ENCODE results near the gene LRP6.
A peak's percentile ranks its signal among the peaks of the same experiment; 100 is the strongest.

DNA sequence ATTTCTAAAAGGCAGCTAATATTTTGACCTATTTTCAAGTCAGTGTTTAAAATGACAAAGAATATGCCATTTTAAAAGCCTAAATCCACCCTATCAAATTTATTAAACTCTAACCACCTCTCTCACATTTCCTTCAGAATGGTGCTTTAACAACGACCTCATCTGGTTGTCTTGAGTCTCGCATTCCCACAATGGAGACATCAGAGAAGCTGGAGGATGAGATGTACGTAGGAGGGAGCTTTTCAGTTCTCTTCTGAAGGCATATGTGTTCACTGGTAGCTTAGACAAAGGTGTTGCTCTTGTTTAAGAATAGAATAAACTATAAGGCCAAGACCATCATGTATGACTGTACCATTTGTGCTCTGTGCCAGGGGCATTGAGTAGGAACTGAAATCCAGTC lies 113.2 kb downstream of the LRP6 start:
- TF ChIP-seq CTCF (conservative IDR thresholded peaks at IDR 0.05; ENCODE audit: low read depth in 2 of 2) (peak in 1 of 2 experiments; percentile 15; a peak in 1 of 4 replicates), EZH2 (IDR thresholded peaks at IDR 0.05; ENCODE audit: low read depth, unreplicated experiment) (no peak), CREB1 (CRISPR knock-in tag; IDR thresholded peaks at IDR 0.05; ENCODE audit: low read depth) (no peak), POLR2AphosphoS5 (IDR thresholded peaks at IDR 0.05; ENCODE audit: low read depth) (no peak), JUNB (IDR thresholded peaks at IDR 0.05; ENCODE audit: unreplicated experiment) (no peak), EZH2phosphoT487 (IDR thresholded peaks at IDR 0.05; ENCODE audit: unreplicated experiment) (no peak), NANOG (IDR thresholded peaks at IDR 0.05; ENCODE audit: borderline replicate concordance) (no peak)
- TF ChIP-seq, protein P1, sequence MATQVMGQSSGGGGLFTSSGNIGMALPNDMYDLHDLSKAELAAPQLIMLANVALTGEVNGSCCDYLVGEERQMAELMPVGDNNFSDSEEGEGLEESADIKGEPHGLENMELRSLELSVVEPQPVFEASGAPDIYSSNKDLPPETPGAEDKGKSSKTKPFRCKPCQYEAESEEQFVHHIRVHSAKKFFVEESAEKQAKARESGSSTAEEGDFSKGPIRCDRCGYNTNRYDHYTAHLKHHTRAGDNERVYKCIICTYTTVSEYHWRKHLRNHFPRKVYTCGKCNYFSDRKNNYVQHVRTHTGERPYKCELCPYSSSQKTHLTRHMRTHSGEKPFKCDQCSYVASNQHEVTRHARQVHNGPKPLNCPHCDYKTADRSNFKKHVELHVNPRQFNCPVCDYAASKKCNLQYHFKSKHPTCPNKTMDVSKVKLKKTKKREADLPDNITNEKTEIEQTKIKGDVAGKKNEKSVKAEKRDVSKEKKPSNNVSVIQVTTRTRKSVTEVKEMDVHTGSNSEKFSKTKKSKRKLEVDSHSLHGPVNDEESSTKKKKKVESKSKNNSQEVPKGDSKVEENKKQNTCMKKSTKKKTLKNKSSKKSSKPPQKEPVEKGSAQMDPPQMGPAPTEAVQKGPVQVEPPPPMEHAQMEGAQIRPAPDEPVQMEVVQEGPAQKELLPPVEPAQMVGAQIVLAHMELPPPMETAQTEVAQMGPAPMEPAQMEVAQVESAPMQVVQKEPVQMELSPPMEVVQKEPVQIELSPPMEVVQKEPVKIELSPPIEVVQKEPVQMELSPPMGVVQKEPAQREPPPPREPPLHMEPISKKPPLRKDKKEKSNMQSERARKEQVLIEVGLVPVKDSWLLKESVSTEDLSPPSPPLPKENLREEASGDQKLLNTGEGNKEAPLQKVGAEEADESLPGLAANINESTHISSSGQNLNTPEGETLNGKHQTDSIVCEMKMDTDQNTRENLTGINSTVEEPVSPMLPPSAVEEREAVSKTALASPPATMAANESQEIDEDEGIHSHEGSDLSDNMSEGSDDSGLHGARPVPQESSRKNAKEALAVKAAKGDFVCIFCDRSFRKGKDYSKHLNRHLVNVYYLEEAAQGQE (IDR thresholded peaks at IDR 0.05; ENCODE audit: unreplicated experiment): no peak
- TF ChIP-seq, protein P2, sequence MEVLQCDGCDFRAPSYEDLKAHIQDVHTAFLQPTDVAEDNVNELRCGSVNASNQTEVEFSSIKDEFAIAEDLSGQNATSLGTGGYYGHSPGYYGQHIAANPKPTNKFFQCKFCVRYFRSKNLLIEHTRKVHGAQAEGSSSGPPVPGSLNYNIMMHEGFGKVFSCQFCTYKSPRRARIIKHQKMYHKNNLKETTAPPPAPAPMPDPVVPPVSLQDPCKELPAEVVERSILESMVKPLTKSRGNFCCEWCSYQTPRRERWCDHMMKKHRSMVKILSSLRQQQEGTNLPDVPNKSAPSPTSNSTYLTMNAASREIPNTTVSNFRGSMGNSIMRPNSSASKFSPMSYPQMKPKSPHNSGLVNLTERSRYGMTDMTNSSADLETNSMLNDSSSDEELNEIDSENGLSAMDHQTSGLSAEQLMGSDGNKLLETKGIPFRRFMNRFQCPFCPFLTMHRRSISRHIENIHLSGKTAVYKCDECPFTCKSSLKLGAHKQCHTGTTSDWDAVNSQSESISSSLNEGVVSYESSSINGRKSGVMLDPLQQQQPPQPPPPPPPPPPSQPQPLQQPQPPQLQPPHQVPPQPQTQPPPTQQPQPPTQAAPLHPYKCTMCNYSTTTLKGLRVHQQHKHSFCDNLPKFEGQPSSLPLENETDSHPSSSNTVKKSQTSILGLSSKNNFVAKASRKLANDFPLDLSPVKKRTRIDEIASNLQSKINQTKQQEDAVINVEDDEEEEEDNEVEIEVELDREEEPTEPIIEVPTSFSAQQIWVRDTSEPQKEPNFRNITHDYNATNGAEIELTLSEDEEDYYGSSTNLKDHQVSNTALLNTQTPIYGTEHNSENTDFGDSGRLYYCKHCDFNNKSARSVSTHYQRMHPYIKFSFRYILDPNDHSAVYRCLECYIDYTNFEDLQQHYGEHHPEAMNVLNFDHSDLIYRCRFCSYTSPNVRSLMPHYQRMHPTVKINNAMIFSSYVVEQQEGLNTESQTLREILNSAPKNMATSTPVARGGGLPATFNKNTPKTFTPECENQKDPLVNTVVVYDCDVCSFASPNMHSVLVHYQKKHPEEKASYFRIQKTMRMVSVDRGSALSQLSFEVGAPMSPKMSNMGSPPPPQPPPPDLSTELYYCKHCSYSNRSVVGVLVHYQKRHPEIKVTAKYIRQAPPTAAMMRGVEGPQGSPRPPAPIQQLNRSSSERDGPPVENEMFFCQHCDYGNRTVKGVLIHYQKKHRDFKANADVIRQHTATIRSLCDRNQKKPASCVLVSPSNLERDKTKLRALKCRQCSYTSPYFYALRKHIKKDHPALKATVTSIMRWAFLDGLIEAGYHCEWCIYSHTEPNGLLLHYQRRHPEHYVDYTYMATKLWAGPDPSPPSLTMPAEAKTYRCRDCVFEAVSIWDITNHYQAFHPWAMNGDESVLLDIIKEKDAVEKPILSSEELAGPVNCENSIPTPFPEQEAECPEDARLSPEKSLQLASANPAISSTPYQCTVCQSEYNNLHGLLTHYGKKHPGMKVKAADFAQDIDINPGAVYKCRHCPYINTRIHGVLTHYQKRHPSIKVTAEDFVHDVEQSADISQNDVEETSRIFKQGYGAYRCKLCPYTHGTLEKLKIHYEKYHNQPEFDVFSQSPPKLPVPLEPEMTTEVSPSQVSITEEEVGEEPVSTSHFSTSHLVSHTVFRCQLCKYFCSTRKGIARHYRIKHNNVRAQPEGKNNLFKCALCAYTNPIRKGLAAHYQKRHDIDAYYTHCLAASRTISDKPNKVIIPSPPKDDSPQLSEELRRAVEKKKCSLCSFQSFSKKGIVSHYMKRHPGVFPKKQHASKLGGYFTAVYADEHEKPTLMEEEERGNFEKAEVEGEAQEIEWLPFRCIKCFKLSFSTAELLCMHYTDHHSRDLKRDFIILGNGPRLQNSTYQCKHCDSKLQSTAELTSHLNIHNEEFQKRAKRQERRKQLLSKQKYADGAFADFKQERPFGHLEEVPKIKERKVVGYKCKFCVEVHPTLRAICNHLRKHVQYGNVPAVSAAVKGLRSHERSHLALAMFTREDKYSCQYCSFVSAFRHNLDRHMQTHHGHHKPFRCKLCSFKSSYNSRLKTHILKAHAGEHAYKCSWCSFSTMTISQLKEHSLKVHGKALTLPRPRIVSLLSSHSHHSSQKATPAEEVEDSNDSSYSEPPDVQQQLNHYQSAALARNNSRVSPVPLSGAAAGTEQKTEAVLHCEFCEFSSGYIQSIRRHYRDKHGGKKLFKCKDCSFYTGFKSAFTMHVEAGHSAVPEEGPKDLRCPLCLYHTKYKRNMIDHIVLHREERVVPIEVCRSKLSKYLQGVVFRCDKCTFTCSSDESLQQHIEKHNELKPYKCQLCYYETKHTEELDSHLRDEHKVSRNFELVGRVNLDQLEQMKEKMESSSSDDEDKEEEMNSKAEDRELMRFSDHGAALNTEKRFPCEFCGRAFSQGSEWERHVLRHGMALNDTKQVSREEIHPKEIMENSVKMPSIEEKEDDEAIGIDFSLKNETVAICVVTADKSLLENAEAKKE (CRISPR knock-in tag; IDR thresholded peaks at IDR 0.05): no peak
